ENCODE data around the gene TXNDC17.

The TXNDC17 gene

GRCh38 chr17:6639586-6640535, 999 bp upstream of the TXNDC17 start:
- no peaks in the 10 kb centered on the region for H3K9me3 ChIP-seq
- no peak for TF ChIP-seq CTCF (IDR thresholded peaks at IDR 0.05)
- peaks cover 22 to 24% of the 10 kb centered on the region in 2 experiments for H3K4me1 ChIP-seq (ENCODE audit: control insufficient read depth in 1 of 2, insufficient read depth in 1 of 2, low read depth in 1 of 2, low read length in 1 of 2)
- H3K27ac ChIP-seq: peak overlapping the region; percentile 80
- H3K36me3 ChIP-seq: peaks cover 28% of the 10 kb centered on the region
- peak overlapping the region; percentile 91 to 92 for H3K4me3 ChIP-seq (ENCODE audit: low read depth in 1 of 2, low read length in 1 of 2)
- H3K27me3 ChIP-seq: no peaks in the 10 kb centered on the region

- peak overlapping the region; percentile 91 to 92 for H3K4me3 ChIP-seq (ENCODE audit: low read depth in 1 of 2, low read length in 1 of 2)
- no peaks in the 10 kb centered on the region for H3K9me3 ChIP-seq
- peaks cover 22 to 24% of the 10 kb centered on the region in 2 experiments for H3K4me1 ChIP-seq (ENCODE audit: control insufficient read depth in 1 of 2, insufficient read depth in 1 of 2, low read depth in 1 of 2, low read length in 1 of 2)
- H3K27ac ChIP-seq: peak overlapping the region; percentile 80
- no peaks in the 10 kb centered on the region for H3K27me3 ChIP-seq
- peaks cover 38% of the 10 kb centered on the region for H3K36me3 ChIP-seq
- no peak for TF ChIP-seq CTCF (IDR thresholded peaks at IDR 0.05)
Observed at GRCh38 chr17:6641247-6641863, 495 bp downstream of the TXNDC17 start.

- H3K4me1 ChIP-seq (ENCODE audit: control insufficient read depth in 1 of 2, insufficient read depth in 1 of 2, low read depth in 1 of 2, low read length in 1 of 2): peaks cover 22 to 24% of the 10 kb centered on the region in 2 experiments
- H3K36me3 ChIP-seq: peaks cover 51% of the 10 kb centered on the region
- TF ChIP-seq CTCF (IDR thresholded peaks at IDR 0.05): no peak
- H3K27ac ChIP-seq: peak overlapping the region; percentile 11
- H3K9me3 ChIP-seq: no peaks in the 10 kb centered on the region
- H3K27me3 ChIP-seq: no peaks in the 10 kb centered on the region
- H3K4me3 ChIP-seq (ENCODE audit: low read depth in 1 of 2, low read length in 1 of 2): no peak overlapping the region
Observed at GRCh38 chr17:6642592-6642991, 1.7 kb downstream of the TXNDC17 start.

- peaks cover 59% of the 10 kb centered on the region for H3K36me3 ChIP-seq
- H3K4me3 ChIP-seq (ENCODE audit: low read depth in 1 of 2, low read length in 1 of 2): no peak overlapping the region
- H3K9me3 ChIP-seq: no peaks in the 10 kb centered on the region
- TF ChIP-seq CTCF (IDR thresholded peaks at IDR 0.05): no peak
- no peaks in the 10 kb centered on the region for H3K27me3 ChIP-seq
- H3K4me1 ChIP-seq (ENCODE audit: control insufficient read depth in 1 of 2, insufficient read depth in 1 of 2, low read depth in 1 of 2, low read length in 1 of 2): peaks cover 22 to 24% of the 10 kb centered on the region in 2 experiments
- H3K27ac ChIP-seq: peak overlapping the region; percentile 7
Observed at GRCh38 chr17:6643451-6644125, 2.7 kb downstream of the TXNDC17 start.

- peaks cover 51% of the 10 kb centered on the region for H3K36me3 ChIP-seq
- peaks cover 14% of the 10 kb centered on the region for H3K27me3 ChIP-seq
- TF ChIP-seq CTCF (IDR thresholded peaks at IDR 0.05): no peak
- H3K4me3 ChIP-seq (ENCODE audit: low read depth in 1 of 2, low read length in 1 of 2): no peak overlapping the region
- H3K27ac ChIP-seq: no peak overlapping the region
- no peaks in the 10 kb centered on the region for H3K9me3 ChIP-seq
- H3K4me1 ChIP-seq (ENCODE audit: control insufficient read depth in 1 of 2, insufficient read depth in 1 of 2, low read depth in 1 of 2, low read length in 1 of 2): peaks cover 21 to 26% of the 10 kb centered on the region in 2 experiments
Observed at GRCh38 chr17:6648181-6648580, 7.3 kb downstream of the TXNDC17 start.
